Activated CD4-positive, CD25-positive, alpha-beta regulatory T cell treated with anti-CD3 and anti-CD28 coated beads, Interleukin-2, amount 50 U/mL, for 24 hours (primary cell): ENCODE data around the gene AR.
A peak's percentile ranks its signal among the peaks of the same experiment; 100 is the strongest.

Experiments
- ATAC-seq, 2 donors: fragments of 150-1000 bp; cut with Tn5 transposase; one replicate each; pipeline ENCODE4 v1.10.0; 2021; ENCODE audit warnings: mild to moderate bottlenecking in 1 of 2, moderate library complexity in 1 of 2

Gene AR

GRCh38 chrX:67543818-67544217 is at the start of gene AR:
AR (plus strand) TSS chrX:67544021; CDS start chrX:67545147, 1,126 bp downstream.
- ATAC-seq = no peak

- ATAC-seq = no peak
Observed at GRCh38 chrX:67500617-67501016, 43.2 kb upstream of the AR start.

- no peak for ATAC-seq
Observed at GRCh38 chrX:67503004-67503403, 40.8 kb upstream of the AR start.

GRCh38 chrX:67503453-67503852 is 40.4 kb upstream of the AR start:
- no peak for ATAC-seq

GRCh38 chrX:67520671-67521070 is 23.1 kb upstream of the AR start:
- no peak for ATAC-seq

GRCh38 chrX:67523002-67523681 is 20.7 kb upstream of the AR start:
- no peak for ATAC-seq

GRCh38 chrX:67523932-67524331 is 19.9 kb upstream of the AR start:
- ATAC-seq = no peak

GRCh38 chrX:67524428-67524827 is 19.4 kb upstream of the AR start:
- ATAC-seq = no peak

- no peak for ATAC-seq
Observed at GRCh38 chrX:67524950-67525691, 18.7 kb upstream of the AR start.

- ATAC-seq = no peak
Observed at GRCh38 chrX:67536564-67536963, 7.3 kb upstream of the AR start.

- no peak for ATAC-seq
Observed at GRCh38 chrX:67538383-67538782, 5.4 kb upstream of the AR start.

GRCh38 chrX:67544281-67545035 is 637 bp downstream of the AR start:
- ATAC-seq = no peak

- ATAC-seq = no peak
Observed at GRCh38 chrX:67545036-67545821, 1.4 kb downstream of the AR start.

- peak in 1 of 2 donors; percentile 44 for ATAC-seq
Observed at GRCh38 chrX:67545893-67546495, 2.2 kb downstream of the AR start.

GRCh38 chrX:67546496-67547423 is 2.9 kb downstream of the AR start:
- ATAC-seq = no peak

- ATAC-seq = no peak
Observed at GRCh38 chrX:67555578-67556203, 11.9 kb downstream of the AR start.

GRCh38 chrX:67558267-67558666 is 14.4 kb downstream of the AR start:
- no peak for ATAC-seq

GRCh38 chrX:67563469-67564448 is 19.9 kb downstream of the AR start:
- ATAC-seq = no peak

- ATAC-seq = no peak
Observed at GRCh38 chrX:67564475-67564874, 20.7 kb downstream of the AR start.

- no peak for ATAC-seq
Observed at GRCh38 chrX:67568769-67569168, 24.9 kb downstream of the AR start.
